Amygdala (tissue), 56 donors: Measurements from ENCODE around the gene PRUNE2.
"Not testable (repeated sequence)": the region's sequence is repeated elsewhere in the genome, so short reads cannot be mapped to it uniquely, and the experiment has no call there.

Experiments used
- DNase-seq, 56 donors: peaks; one replicate each; lab custom pipeline; 2025; lab: John Stamatoyannopoulos, UW

Gene PRUNE2

GRCh38 chr9:76615177-76615603 is 290.7 kb downstream of the PRUNE2 start:
- no peak for DNase-seq

- no peak for DNase-seq
Measured at GRCh38 chr9:76613974-76614373, 291.9 kb downstream of the PRUNE2 start.

GRCh38 chr9:76613150-76613781 is 292.6 kb downstream of the PRUNE2 start:
- no peak for DNase-seq

GRCh38 chr9:76610011-76610352 is 295.9 kb downstream of the PRUNE2 start:
- DNase-seq: peak in 14 of 56 donors; percentile 1 to 33 (median 6)

GRCh38 chr9:76609285-76610010 is 296.5 kb downstream of the PRUNE2 start:
- DNase-seq: no peak

GRCh38 chr9:76608575-76609273 is 297.2 kb downstream of the PRUNE2 start:
- DNase-seq: no peak

- DNase-seq: no peak
Measured at GRCh38 chr9:76607730-76608436, 298.0 kb downstream of the PRUNE2 start.

- no peak for DNase-seq
Measured at GRCh38 chr9:76605321-76605900, 300.5 kb downstream of the PRUNE2 start.

GRCh38 chr9:76603931-76604570 is 301.9 kb downstream of the PRUNE2 start:
- DNase-seq: no peak

- DNase-seq: no peak
Measured at GRCh38 chr9:76603448-76603895, 302.4 kb downstream of the PRUNE2 start.

GRCh38 chr9:76602199-76602598 is 303.7 kb downstream of the PRUNE2 start:
- no peak for DNase-seq

- DNase-seq: no peak
Measured at GRCh38 chr9:76600007-76600615, 305.8 kb downstream of the PRUNE2 start.

- no peak for DNase-seq
Measured at GRCh38 chr9:76598981-76599380, 306.9 kb downstream of the PRUNE2 start.

GRCh38 chr9:76595645-76596044 is 310.3 kb downstream of the PRUNE2 start:
- DNase-seq: no peak

- no peak for DNase-seq
Measured at GRCh38 chr9:76594764-76595424, 311.0 kb downstream of the PRUNE2 start.

- not testable (repeated sequence) for DNase-seq
Measured at GRCh38 chr9:76593961-76594735, 311.8 kb downstream of the PRUNE2 start.

GRCh38 chr9:76592974-76593347 is 313.0 kb downstream of the PRUNE2 start:
- no peak for DNase-seq
